DMS153 treated with DMSO at 0.1 percent for 48 hours (cell line): ENCODE results near the gene GRHL1.

Source experiments
- DNase-seq: peaks from one replicate; lab custom pipeline; 2025; ENCODE audit not compliant: unreplicated experiment; lab: John Stamatoyannopoulos, UW

GRHL1 gene

DNA sequence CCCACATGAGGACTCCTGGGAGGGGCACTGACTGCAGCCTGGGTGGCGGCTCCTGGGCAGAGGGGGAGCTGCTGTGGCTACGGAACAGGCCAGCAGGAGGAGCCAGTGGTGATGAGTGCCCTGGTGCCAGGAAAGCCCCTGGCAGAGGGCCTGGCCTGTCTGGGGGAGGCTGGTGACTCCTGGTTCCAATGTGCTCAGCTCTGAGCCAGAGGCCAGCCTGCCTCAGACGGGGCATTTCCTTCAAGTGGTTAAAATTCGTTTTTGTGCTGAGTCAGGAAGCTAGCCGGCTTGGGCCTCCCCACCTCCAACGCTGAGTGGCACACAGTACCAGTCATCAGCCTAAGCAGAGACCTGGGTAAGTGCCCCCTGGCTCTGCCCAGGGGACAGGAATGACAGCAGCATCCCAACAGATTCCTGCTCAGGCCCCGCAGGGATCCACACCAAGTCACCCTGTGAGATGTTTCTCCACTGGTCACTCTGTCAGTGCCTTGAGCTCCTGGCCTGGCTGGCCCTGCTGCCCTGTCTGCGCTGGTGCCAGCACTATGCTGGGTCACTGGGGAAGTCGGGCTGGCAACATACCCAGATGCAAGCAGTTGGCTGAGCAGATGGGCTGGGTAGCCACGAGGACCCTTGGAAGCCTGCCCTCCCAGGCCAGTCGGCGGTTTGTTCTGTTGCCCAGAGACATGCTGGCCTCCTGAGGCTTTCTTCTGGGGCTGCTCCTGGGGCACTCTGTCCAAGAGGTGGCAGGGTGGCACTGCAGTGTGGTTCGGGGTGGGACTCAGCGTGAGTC is 84.8 kb downstream of the GRHL1 start:
- no peak for DNase-seq

- DNase-seq: no peak
Measured at GRCh38 chr2:10038123-10038522, 86.6 kb downstream of the GRHL1 start.

DNA sequence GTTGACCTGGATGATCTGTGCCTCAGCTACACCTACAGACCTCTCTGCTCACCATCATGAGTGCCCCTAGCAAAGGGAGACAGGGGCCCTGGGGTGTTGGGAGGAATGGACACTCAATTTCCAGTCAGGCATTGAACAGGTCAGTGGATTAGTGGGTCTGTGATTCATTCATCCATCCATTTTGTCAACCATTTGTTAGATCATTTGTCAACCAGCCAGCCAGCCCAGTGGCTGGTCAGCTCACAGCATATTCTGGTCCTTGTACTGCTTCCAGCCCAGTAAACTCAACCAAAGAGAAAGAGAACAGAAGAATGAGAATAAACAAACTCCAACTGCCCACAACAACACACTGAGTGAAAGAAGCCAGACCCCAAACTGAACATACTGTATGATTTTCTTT is 87.2 kb downstream of the GRHL1 start:
- DNase-seq: no peak

- DNase-seq: no peak
Measured at GRCh38 chr2:10039658-10040410, 88.3 kb downstream of the GRHL1 start.

- DNase-seq: no peak
Measured at GRCh38 chr2:10041711-10042110, 90.2 kb downstream of the GRHL1 start.

- peak; percentile 36 for DNase-seq
Measured at GRCh38 chr2:10042301-10043161, 91.0 kb downstream of the GRHL1 start.

GRCh38 chr2:10043256-10043905 is 91.9 kb downstream of the GRHL1 start, which contains the start of gene KLF11:
Gene KLF11 (plus strand): TSS chr2:10043550. CDS start chr2:10043717, 167 bp downstream.
- peak; percentile 87 for DNase-seq

DNA sequence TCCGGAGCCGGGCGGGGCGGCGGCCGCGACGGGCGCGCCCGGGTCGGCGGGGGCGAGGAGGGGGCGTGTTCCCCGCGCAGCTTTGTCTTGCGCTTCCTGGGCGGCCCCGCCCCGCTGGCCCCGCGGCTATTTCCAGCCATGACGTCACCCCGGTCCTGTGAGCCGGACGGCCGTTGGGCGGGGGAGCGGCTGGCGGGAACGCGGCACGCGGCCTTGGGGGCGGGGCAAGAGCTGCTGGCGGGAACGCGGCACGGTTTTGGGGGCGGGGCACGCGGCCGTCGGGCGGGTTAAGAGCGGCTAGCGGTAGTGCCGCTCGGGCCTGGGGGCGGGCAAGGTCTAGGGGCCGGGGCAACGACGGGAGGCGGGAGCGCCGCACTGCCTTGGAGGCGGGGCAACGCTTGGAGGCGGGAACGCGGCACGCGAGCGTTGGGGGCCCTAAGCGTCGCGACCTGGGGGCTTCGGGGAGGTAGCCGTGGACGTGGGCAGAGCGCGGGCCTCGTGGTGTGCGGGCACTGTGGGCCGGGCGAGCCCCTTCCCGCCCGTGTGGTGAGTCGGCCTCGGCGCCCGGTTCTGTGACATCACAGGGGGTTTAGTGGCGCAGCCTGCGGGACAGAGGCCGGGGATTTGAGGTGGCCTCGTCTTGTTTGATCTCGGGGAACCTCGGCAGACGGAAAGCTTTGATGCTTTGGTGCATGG is 92.6 kb downstream of the GRHL1 start:
- peak; percentile 90 for DNase-seq

DNA sequence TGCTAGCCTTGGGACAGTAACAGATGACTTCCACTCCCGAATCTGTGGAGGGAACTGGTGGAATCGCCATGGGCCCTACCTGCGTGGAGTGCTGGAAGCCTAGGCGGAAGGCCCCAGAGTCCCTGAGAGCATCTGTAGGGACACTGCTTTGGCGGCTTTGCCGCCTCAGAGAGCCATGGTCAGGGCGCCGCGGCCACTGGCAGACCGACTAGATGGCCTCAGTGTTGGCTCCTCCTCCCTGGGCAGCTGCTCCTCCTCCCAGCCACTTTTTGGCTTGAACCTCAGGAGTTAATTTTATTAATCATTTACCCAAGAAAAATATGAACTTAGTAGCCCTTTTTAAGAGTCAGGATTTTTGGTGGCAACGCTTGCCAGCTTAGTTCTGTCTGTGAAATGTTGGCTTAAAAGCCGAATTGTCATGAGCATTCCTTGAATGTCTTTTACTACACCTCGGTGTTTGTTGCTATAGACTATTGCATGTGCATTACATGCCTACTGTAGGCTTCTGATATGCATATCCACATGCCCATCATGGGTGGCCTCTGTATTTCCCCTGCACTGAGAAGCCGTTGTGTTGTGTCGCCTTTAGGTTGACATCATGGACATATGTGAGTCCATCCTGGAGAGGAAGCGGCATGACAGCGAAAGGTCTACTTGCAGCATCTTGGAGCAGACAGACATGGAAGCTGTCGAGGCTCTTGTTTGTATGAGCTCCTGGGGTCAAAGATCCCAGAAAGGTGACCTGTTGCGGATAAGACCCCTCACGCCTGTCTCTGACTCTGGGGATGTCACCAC is 94.3 kb downstream of the GRHL1 start:
- no peak for DNase-seq

- DNase-seq: no peak
Measured at GRCh38 chr2:10046931-10047330, 95.4 kb downstream of the GRHL1 start.

GRCh38 chr2:10047616-10048500 is 96.4 kb downstream of the GRHL1 start:
- no peak for DNase-seq

- DNase-seq: no peak
Measured at GRCh38 chr2:10048501-10049171, 97.1 kb downstream of the GRHL1 start.
